ENCODE results near the gene TCP11L2. TPM values are rescaled to one million over a fixed set of nuclear protein-coding genes. Genes with fewer than 3 reads are reported as not detected.

The TCP11L2 gene
- total RNA-seq, 1 experiment from 2014 or later = 6.1 TPM

- H3K4me1 ChIP-seq (ENCODE audit: insufficient read depth, low read length) = no peaks in the 10 kb centered on the region; the same call in 1 of the 2 replicates
Measured at GRCh38 chr12:106315523-106315922, 13.0 kb downstream of the TCP11L2 start.

More at GRCh38 chr12:106315523-106315922, 13.0 kb downstream of the TCP11L2 start:
- Mint-ChIP-seq H3K4me3 (no peak overlapping the region), H3K27ac (no peak overlapping the region), H3K27me3 (ENCODE audit: low read depth) (no peaks in the 10 kb centered on the region), H3K4me1 (peaks cover 0 to 2% of the 10 kb centered on the region in 2 experiments; a peak in 2 of 4 replicates), H3K9me3 (no peaks in the 10 kb centered on the region; a peak in 1 of 5 replicates), H3K36me3 (ENCODE audit: insufficient read depth in 1 of 3, low read depth in 3 of 3) (peaks cover 0 to 7% (median 0%) of the 10 kb centered on the region in 3 experiments; a peak in 2 of 7 replicates)
- no peak overlapping the region for H2BK15ac ChIP-seq (ENCODE audit: low read depth, low read length)
- no peak overlapping the region for H2BK12ac ChIP-seq (ENCODE audit: insufficient read length, low read depth, low read length)
- H3K27me3 ChIP-seq (ENCODE audit: insufficient read depth, low read length) = no peaks in the 10 kb centered on the region
- H2BK20ac ChIP-seq (ENCODE audit: low read depth, low read length, poor library complexity, severe bottlenecking) = no peak overlapping the region
- H4K8ac ChIP-seq (replicated peaks; ENCODE audit: insufficient read length, low read depth, low read length) = no peak overlapping the region
- H3K23me2 ChIP-seq (ENCODE audit: insufficient read length, low read depth, low read length, poor library complexity, severe bottlenecking) = no peaks in the 10 kb centered on the region
- H3K14ac ChIP-seq (ENCODE audit: insufficient read depth, low read length) = no peak overlapping the region
- H2AK5ac ChIP-seq (ENCODE audit: insufficient read length, low read length) = no peak overlapping the region
- H4K5ac ChIP-seq (ENCODE audit: insufficient read length, low read depth, low read length) = no peak overlapping the region
- H3T11ph ChIP-seq (ENCODE audit: low read length) = no peak overlapping the region
- H3K79me1 ChIP-seq (ENCODE audit: insufficient read depth, low read depth, low read length, poor library complexity, severe bottlenecking) = no peaks in the 10 kb centered on the region
- DNase-seq = no peak
- H3K56ac ChIP-seq (ENCODE audit: insufficient read length, low read depth, low read length) = no peak overlapping the region
- H3K18ac ChIP-seq (ENCODE audit: insufficient read length, low read depth, low read length) = no peak overlapping the region
- H4K91ac ChIP-seq (ENCODE audit: insufficient read length, low read depth, low read length) = no peak overlapping the region
- no peaks in the 10 kb centered on the region for H3K79me2 ChIP-seq (ENCODE audit: insufficient read depth, low read length)
- no peak overlapping the region for H3K4ac ChIP-seq (ENCODE audit: low read depth, low read length)
- H3K9ac ChIP-seq (ENCODE audit: extremely low read depth, insufficient read length, low read length) = no peak overlapping the region
- H2BK5ac ChIP-seq (ENCODE audit: insufficient read length, low read length) = no peak overlapping the region
- H2AFZ ChIP-seq (ENCODE audit: low read length) = no peak overlapping the region
- no peaks in the 10 kb centered on the region for H4K20me1 ChIP-seq (ENCODE audit: control insufficient read depth, insufficient read depth, insufficient read length)
- H3K9me3 ChIP-seq (ENCODE audit: control insufficient read depth, low read depth, low read length) = no peaks in the 10 kb centered on the region
- H3K27ac ChIP-seq (ENCODE audit: insufficient read length, low read depth, low read length) = no peak overlapping the region
- no peak overlapping the region for H3K23ac ChIP-seq (ENCODE audit: insufficient read length, low read depth, low read length)
- H2BK120ac ChIP-seq (ENCODE audit: low read depth, low read length, poor library complexity, severe bottlenecking) = no peak overlapping the region
- no peak for TF ChIP-seq CTCF (conservative IDR thresholded peaks at IDR 0.05)
- WGBS (ENCODE audit: extremely low coverage, insufficient read length, low lambda C conversion rate) = no CpG with 5 or more reads among the region's 4 CpGs
- H3K4me2 ChIP-seq (ENCODE audit: insufficient read depth, insufficient read length, low read length) = no peak overlapping the region
